Adrenal gland (tissue), 5 donors: ENCODE results near the gene LHFPL2.

Source experiments
- CTCF ChIP-seq, 6 experiments: fragments of 450-650 bp in 4 of 6; fragments of 200-600 bp in 2 of 6; sonication (generic) in 1 of 6; IDR thresholded peaks; 1 replicate in 5 of 6; 2 replicates in 1 of 6; pipeline versions ENCODE4 v1.5.1 to v1.8.0; 2016 to 2021; ENCODE audit warnings: antibody characterized with exemption in 6 of 6, mild to moderate bottlenecking in 2 of 6, moderate library complexity in 1 of 6
- POLR2A ChIP-seq, 2 donors: fragments of 450-650 bp; IDR thresholded peaks; one replicate each; pipeline ENCODE4 v1.6.1; 2017; ENCODE audit warnings: antibody characterized with exemption in 2 of 2, mild to moderate bottlenecking in 2 of 2, moderate library complexity in 1 of 2
- donor health status: DM: no; HTN: no; CAD: no.

GRCh38 chr5:78492650-78493049 is 155.9 kb downstream of the LHFPL2 start:
- TF ChIP-seq CTCF (IDR thresholded peaks at IDR 0.05) (no peak), POLR2A (IDR thresholded peaks at IDR 0.05) (no peak)
